ENCODE results near the gene IFNGR1.
"Not testable (repeated sequence)": the region's sequence is repeated elsewhere in the genome, so short reads cannot be mapped to it uniquely, and the experiment has no call there.

Gene IFNGR1

GRCh38 chr6:137218917-137219663, at the start of gene IFNGR1:
IFNGR1 (minus strand) TSS chr6:137219385; CDS start chr6:137219327, 58 bp downstream.
- DNase-seq (ENCODE audit: low read depth), result no peak

GRCh38 chr6:137268911-137269310, 49.7 kb upstream of the IFNGR1 start:
- no peak for DNase-seq (ENCODE audit: low read depth)

GRCh38 chr6:137266309-137266586, 47.1 kb upstream of the IFNGR1 start:
- DNase-seq (ENCODE audit: low read depth), result no peak

- DNase-seq (ENCODE audit: low read depth), result no peak
Observed at GRCh38 chr6:137265561-137266308, 46.5 kb upstream of the IFNGR1 start.

- DNase-seq (ENCODE audit: low read depth), result no peak
Observed at GRCh38 chr6:137264311-137265075, 45.3 kb upstream of the IFNGR1 start.

- no peak for DNase-seq (ENCODE audit: low read depth)
Observed at GRCh38 chr6:137261761-137262160, 42.6 kb upstream of the IFNGR1 start.

- DNase-seq (ENCODE audit: low read depth), result no peak
Observed at GRCh38 chr6:137261361-137261760, 42.2 kb upstream of the IFNGR1 start.

- DNase-seq (ENCODE audit: low read depth), result no peak
Observed at GRCh38 chr6:137260217-137260616, 41.0 kb upstream of the IFNGR1 start.

- no peak for DNase-seq (ENCODE audit: low read depth)
Observed at GRCh38 chr6:137259349-137259748, 40.2 kb upstream of the IFNGR1 start.

- DNase-seq (ENCODE audit: low read depth), result no peak
Observed at GRCh38 chr6:137258170-137258569, 39.0 kb upstream of the IFNGR1 start.

GRCh38 chr6:137256350-137257103, 37.3 kb upstream of the IFNGR1 start:
- no peak for DNase-seq (ENCODE audit: low read depth)

GRCh38 chr6:137254966-137255365, 35.8 kb upstream of the IFNGR1 start:
- no peak for DNase-seq (ENCODE audit: low read depth)

GRCh38 chr6:137254430-137254829, 35.2 kb upstream of the IFNGR1 start:
- DNase-seq (ENCODE audit: low read depth), result not testable (repeated sequence)

- no peak for DNase-seq (ENCODE audit: low read depth)
Observed at GRCh38 chr6:137248702-137249101, 29.5 kb upstream of the IFNGR1 start.

- DNase-seq (ENCODE audit: low read depth), result no peak
Observed at GRCh38 chr6:137247724-137248123, 28.5 kb upstream of the IFNGR1 start.

GRCh38 chr6:137246791-137247202, 27.6 kb upstream of the IFNGR1 start:
- DNase-seq (ENCODE audit: low read depth), result no peak

GRCh38 chr6:137246164-137246563, 27.0 kb upstream of the IFNGR1 start:
- no peak for DNase-seq (ENCODE audit: low read depth)

GRCh38 chr6:137241481-137242038, 22.4 kb upstream of the IFNGR1 start:
- no peak for DNase-seq (ENCODE audit: low read depth)

GRCh38 chr6:137240168-137240567, 21.0 kb upstream of the IFNGR1 start:
- no peak for DNase-seq (ENCODE audit: low read depth)

- DNase-seq (ENCODE audit: low read depth), result no peak
Observed at GRCh38 chr6:137237413-137238170, 18.4 kb upstream of the IFNGR1 start.
